ENCODE results near the gene CBLB.
A peak's percentile ranks its signal among the peaks of the same experiment; 100 is the strongest.

CBLB gene

DNA sequence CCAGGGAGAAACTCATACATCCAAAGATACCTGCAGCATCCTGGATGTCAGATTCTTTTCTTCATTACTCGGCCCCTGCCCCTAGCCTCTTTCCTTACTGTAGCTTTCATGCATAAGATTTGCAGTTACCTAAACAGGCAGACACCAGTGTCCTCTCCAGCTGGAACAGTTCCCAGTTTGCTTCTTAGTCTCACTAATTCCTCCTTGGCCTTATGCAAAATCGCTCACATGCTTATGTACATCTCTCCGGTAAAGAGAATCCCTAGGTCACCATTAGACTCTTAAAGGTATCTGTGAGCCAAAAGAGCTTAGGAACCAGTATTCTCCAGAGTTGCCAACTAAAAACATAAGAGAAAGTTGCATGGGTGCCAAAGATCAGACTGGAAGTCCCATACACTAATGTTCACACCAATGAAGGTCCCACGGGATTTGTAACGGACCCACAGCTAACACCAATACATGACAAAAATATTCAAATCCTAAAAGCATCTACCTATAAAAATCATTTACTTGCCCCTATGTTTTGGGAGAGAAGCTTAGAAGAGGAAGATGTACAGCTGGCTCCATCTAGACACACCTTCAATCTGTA lies 66.6 kb downstream of the CBLB start:
- ChIA-PET CTCF (no interaction called here), POLR2A (no interaction called here)
- no peaks in the 10 kb centered on the region for H3K27me3 ChIP-seq (replicated peaks in 2 of 5; ENCODE audit: control insufficient read depth in 4 of 5, insufficient read depth in 5 of 5, low read length in 4 of 5)
- DNase-seq = no peak
- no peaks in the 10 kb centered on the region for H3K9me3 ChIP-seq (ENCODE audit: control extremely low read depth in 1 of 5, control insufficient read depth in 4 of 5, insufficient read depth in 2 of 5, low read depth in 1 of 5, low read length in 4 of 5)
- H3K36me3 ChIP-seq (ENCODE audit: control insufficient read depth in 4 of 4, insufficient read depth in 4 of 4, low read length in 3 of 4) = no peaks in the 10 kb centered on the region
- H3K4me3 ChIP-seq (ENCODE audit: control insufficient read depth in 1 of 7, extremely low read depth in 1 of 7, insufficient read depth in 4 of 7, low read depth in 2 of 7, low read length in 6 of 7) = no peak overlapping the region
- 100% methylated on average over 3 of the region's 5 CpGs for WGBS (ENCODE audit: insufficient coverage)
- peaks cover 11 to 34% (median 18%) of the 10 kb centered on the region in 4 experiments for H3K4me1 ChIP-seq (ENCODE audit: control extremely low read depth in 1 of 4, control insufficient read depth in 4 of 4, insufficient read depth in 4 of 4, low read length in 3 of 4)
- H3K27ac ChIP-seq (ENCODE audit: insufficient read depth in 1 of 2, low read depth in 1 of 2, low read length in 2 of 2, poor library complexity in 1 of 2, severe bottlenecking in 2 of 2) = no peak overlapping the region

DNA sequence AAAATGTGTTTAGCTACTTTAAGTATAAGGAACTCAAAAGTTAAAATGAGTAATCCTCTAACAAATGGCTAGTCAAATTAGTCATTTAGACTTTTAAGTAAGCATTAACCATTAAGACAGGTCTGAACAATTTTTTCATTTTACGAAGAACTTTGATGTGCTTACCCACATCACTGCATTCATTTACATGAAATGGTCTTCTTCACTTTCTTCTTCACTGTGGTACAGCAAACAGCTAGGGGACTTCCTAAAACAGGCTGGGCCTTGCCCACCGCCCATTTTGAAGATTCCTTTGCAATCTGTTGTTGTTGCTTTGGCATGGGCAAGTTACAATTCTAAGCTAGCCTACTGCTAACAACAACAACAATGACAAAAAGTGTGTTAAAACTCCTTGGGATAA lies 67.4 kb downstream of the CBLB start:
- no peaks in the 10 kb centered on the region for H3K36me3 ChIP-seq (ENCODE audit: control insufficient read depth in 4 of 4, insufficient read depth in 4 of 4, low read length in 3 of 4)
- WGBS (ENCODE audit: insufficient coverage) = 91% methylated on average over 1 of the region's 2 CpGs
- CTCF ChIA-PET = no interaction called here
- no peaks in the 10 kb centered on the region for H3K27me3 ChIP-seq (replicated peaks in 2 of 5; ENCODE audit: control insufficient read depth in 4 of 5, insufficient read depth in 5 of 5, low read length in 4 of 5)
- H3K9me3 ChIP-seq (ENCODE audit: control extremely low read depth in 1 of 5, control insufficient read depth in 4 of 5, insufficient read depth in 2 of 5, low read depth in 1 of 5, low read length in 4 of 5) = no peaks in the 10 kb centered on the region
- no peak overlapping the region for H3K27ac ChIP-seq (ENCODE audit: insufficient read depth in 1 of 2, low read depth in 1 of 2, low read length in 2 of 2, poor library complexity in 1 of 2, severe bottlenecking in 2 of 2)
- no peak overlapping the region for H3K4me3 ChIP-seq (ENCODE audit: control insufficient read depth in 1 of 7, extremely low read depth in 1 of 7, insufficient read depth in 4 of 7, low read depth in 2 of 7, low read length in 6 of 7)
- no peak for DNase-seq
- POLR2A ChIA-PET = no interaction called here
- peaks cover 9 to 28% (median 16%) of the 10 kb centered on the region in 4 experiments for H3K4me1 ChIP-seq (ENCODE audit: control extremely low read depth in 1 of 4, control insufficient read depth in 4 of 4, insufficient read depth in 4 of 4, low read length in 3 of 4)

DNA sequence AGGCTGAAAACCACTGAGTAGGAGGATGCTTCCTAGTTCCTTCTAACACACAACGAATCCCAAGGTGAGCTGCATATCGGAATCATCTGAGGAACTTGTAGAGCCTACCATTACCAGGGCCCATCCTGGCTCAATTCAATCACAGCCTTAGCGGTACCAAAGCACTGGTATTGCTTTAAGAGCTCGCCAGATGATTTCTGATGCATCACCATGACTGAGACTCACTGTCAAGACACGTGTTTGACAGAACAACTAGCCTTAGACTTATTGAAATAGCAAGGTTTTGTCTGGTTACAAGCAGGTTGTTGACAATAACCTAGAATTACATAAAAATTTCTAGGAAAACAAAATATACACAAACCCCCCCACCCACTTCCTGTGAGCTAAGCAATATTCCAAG lies 68.5 kb downstream of the CBLB start:
- CTCF ChIA-PET = no interaction called here
- no peaks in the 10 kb centered on the region for H3K36me3 ChIP-seq (ENCODE audit: control insufficient read depth in 4 of 4, insufficient read depth in 4 of 4, low read length in 3 of 4)

DNA sequence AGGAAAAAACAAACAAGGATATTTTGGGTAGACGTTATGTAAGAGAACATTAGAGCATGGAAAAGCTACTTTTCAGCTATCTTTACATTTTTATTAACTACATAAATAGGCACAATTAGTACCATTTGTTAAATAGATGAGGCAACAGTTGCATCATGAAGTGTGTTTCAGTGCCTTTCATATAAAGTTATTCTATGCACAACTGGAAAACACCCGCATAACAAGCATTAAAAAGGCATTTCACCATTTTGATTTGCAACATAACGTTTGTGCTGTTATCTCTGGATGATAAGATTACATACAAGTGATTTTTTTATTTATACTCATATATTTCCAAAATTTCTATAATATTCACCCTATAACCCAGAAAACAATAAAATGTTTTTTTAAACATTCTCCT lies 69.5 kb downstream of the CBLB start:
- H3K36me3 ChIP-seq (ENCODE audit: control insufficient read depth in 4 of 4, insufficient read depth in 4 of 4, low read length in 3 of 4) = no peaks in the 10 kb centered on the region

More for the DNA sequence above, 68.5 kb downstream of the CBLB start:
- POLR2A ChIA-PET = no interaction called here
- WGBS (ENCODE audit: insufficient coverage) = 75% methylated on average over 4 of the region's 5 CpGs
- H3K9me3 ChIP-seq (ENCODE audit: control extremely low read depth in 1 of 5, control insufficient read depth in 4 of 5, insufficient read depth in 2 of 5, low read depth in 1 of 5, low read length in 4 of 5) = no peaks in the 10 kb centered on the region
- H3K27me3 ChIP-seq (replicated peaks in 2 of 5; ENCODE audit: control insufficient read depth in 4 of 5, insufficient read depth in 5 of 5, low read length in 4 of 5) = no peaks in the 10 kb centered on the region
- peaks cover 8 to 20% (median 13%) of the 10 kb centered on the region in 4 experiments for H3K4me1 ChIP-seq (ENCODE audit: control extremely low read depth in 1 of 4, control insufficient read depth in 4 of 4, insufficient read depth in 4 of 4, low read length in 3 of 4)
- no peak for DNase-seq
- no peak overlapping the region for H3K4me3 ChIP-seq (ENCODE audit: control insufficient read depth in 1 of 7, extremely low read depth in 1 of 7, insufficient read depth in 4 of 7, low read depth in 2 of 7, low read length in 6 of 7)
- H3K27ac ChIP-seq (ENCODE audit: insufficient read depth in 1 of 2, low read depth in 1 of 2, low read length in 2 of 2, poor library complexity in 1 of 2, severe bottlenecking in 2 of 2) = no peak overlapping the region

DNA sequence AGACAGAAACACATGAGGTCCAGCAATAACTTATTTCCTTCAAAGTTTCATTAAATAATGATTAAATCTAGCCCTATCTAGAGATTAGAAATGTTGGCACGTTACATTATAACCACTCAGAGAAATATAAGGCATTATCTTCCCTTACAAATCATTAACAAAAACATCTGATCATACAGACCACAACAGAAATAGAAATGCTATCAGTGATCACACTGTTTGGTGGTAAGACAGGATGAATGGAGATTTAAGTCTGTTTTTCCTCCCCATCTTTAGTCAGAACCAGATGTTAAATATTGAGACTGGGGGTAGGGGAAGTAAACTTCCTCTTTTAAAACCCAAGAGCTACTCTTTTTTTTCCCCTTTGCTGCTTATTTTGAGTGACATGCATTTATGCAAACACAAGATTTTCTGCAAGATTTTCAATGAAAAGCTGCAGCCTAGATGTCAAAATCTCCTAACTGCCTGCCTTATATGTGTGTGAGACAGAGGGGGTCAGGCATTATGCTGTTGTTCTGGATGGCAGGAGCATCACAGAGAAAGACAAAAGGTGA lies 70.4 kb downstream of the CBLB start:
- peaks cover 8 to 19% (median 13%) of the 10 kb centered on the region in 4 experiments for H3K4me1 ChIP-seq (ENCODE audit: control extremely low read depth in 1 of 4, control insufficient read depth in 4 of 4, insufficient read depth in 4 of 4, low read length in 3 of 4)
- H3K27ac ChIP-seq (ENCODE audit: insufficient read depth in 1 of 2, low read depth in 1 of 2, low read length in 2 of 2, poor library complexity in 1 of 2, severe bottlenecking in 2 of 2) = no peak overlapping the region
- DNase-seq = peak; percentile 57 to 97 (median 94)
- no peaks in the 10 kb centered on the region for H3K9me3 ChIP-seq (ENCODE audit: control extremely low read depth in 1 of 5, control insufficient read depth in 4 of 5, insufficient read depth in 2 of 5, low read depth in 1 of 5, low read length in 4 of 5)
- POLR2A ChIA-PET = interaction anchor here (0.6 kb wide), 1 partner anchor 51 kb away, joined by 3 read pairs; no protein-coding TSS in a partner anchor
- H3K27me3 ChIP-seq (replicated peaks in 2 of 5; ENCODE audit: control insufficient read depth in 4 of 5, insufficient read depth in 5 of 5, low read length in 4 of 5) = no peaks in the 10 kb centered on the region
- no peaks in the 10 kb centered on the region for H3K36me3 ChIP-seq (ENCODE audit: control insufficient read depth in 4 of 4, insufficient read depth in 4 of 4, low read length in 3 of 4)
- no CpG with 5 or more reads among the region's 1 CpG for WGBS (ENCODE audit: insufficient coverage)
- CTCF ChIA-PET = no interaction called here
- peak overlapping the region in 1 of 7 experiments; percentile 61 for H3K4me3 ChIP-seq (ENCODE audit: control insufficient read depth in 1 of 7, extremely low read depth in 1 of 7, insufficient read depth in 4 of 7, low read depth in 2 of 7, low read length in 6 of 7)

More for the DNA sequence above, 69.5 kb downstream of the CBLB start:
- no CpG with 5 or more reads among the region's 3 CpGs for WGBS (ENCODE audit: insufficient coverage)
- ChIA-PET POLR2A (no interaction called here), CTCF (no interaction called here)
- H3K9me3 ChIP-seq (ENCODE audit: control extremely low read depth in 1 of 5, control insufficient read depth in 4 of 5, insufficient read depth in 2 of 5, low read depth in 1 of 5, low read length in 4 of 5) = no peaks in the 10 kb centered on the region
- H3K4me1 ChIP-seq (ENCODE audit: control extremely low read depth in 1 of 4, control insufficient read depth in 4 of 4, insufficient read depth in 4 of 4, low read length in 3 of 4) = peaks cover 8 to 19% (median 13%) of the 10 kb centered on the region in 4 experiments
- peak in 1 of 3 donors; percentile 16 for DNase-seq
- H3K4me3 ChIP-seq (ENCODE audit: control insufficient read depth in 1 of 7, extremely low read depth in 1 of 7, insufficient read depth in 4 of 7, low read depth in 2 of 7, low read length in 6 of 7) = no peak overlapping the region
- no peak overlapping the region for H3K27ac ChIP-seq (ENCODE audit: insufficient read depth in 1 of 2, low read depth in 1 of 2, low read length in 2 of 2, poor library complexity in 1 of 2, severe bottlenecking in 2 of 2)
- no peaks in the 10 kb centered on the region for H3K27me3 ChIP-seq (replicated peaks in 2 of 5; ENCODE audit: control insufficient read depth in 4 of 5, insufficient read depth in 5 of 5, low read length in 4 of 5)

DNA sequence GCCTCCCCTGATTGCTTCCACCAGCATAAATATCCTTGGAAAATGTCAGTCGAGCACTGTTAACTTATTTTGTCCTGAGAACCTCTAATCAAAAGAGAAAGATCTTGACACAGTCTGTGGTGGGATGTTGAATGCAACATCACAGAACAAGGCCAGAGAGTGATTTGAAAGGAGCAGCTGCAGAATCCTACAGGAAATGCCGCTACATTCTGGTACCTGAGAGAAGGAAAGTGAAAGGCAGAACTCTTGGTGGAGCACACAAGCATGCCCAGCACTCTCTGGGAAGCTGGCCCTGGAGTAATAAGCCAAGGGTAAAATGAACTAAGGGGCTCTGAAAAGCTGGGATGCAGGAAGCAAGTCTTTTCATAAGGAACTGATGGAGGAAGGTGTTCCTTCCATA lies 75.8 kb downstream of the CBLB start:
- Histone ChIP-seq H3K9me3 (ENCODE audit: control extremely low read depth in 1 of 5, control insufficient read depth in 4 of 5, insufficient read depth in 2 of 5, low read depth in 1 of 5, low read length in 4 of 5) (no peaks in the 10 kb centered on the region), H3K36me3 (ENCODE audit: control insufficient read depth in 4 of 4, insufficient read depth in 4 of 4, low read length in 3 of 4) (no peaks in the 10 kb centered on the region), H3K27ac (ENCODE audit: insufficient read depth in 1 of 2, low read depth in 1 of 2, low read length in 2 of 2, poor library complexity in 1 of 2, severe bottlenecking in 2 of 2) (no peak overlapping the region), H3K4me1 (ENCODE audit: control extremely low read depth in 1 of 4, control insufficient read depth in 4 of 4, insufficient read depth in 4 of 4, low read length in 3 of 4) (peaks cover 2 to 6% (median 5%) of the 10 kb centered on the region in 4 experiments), H3K4me3 (ENCODE audit: control insufficient read depth in 1 of 7, extremely low read depth in 1 of 7, insufficient read depth in 4 of 7, low read depth in 2 of 7, low read length in 6 of 7) (no peak overlapping the region), H3K27me3 (replicated peaks in 2 of 5; ENCODE audit: control insufficient read depth in 4 of 5, insufficient read depth in 5 of 5, low read length in 4 of 5) (no peaks in the 10 kb centered on the region)
- ChIA-PET CTCF (no interaction called here), POLR2A (no interaction called here)
- 100% methylated on average over 2 of the region's 2 CpGs for WGBS (ENCODE audit: insufficient coverage)
- DNase-seq = no peak

DNA sequence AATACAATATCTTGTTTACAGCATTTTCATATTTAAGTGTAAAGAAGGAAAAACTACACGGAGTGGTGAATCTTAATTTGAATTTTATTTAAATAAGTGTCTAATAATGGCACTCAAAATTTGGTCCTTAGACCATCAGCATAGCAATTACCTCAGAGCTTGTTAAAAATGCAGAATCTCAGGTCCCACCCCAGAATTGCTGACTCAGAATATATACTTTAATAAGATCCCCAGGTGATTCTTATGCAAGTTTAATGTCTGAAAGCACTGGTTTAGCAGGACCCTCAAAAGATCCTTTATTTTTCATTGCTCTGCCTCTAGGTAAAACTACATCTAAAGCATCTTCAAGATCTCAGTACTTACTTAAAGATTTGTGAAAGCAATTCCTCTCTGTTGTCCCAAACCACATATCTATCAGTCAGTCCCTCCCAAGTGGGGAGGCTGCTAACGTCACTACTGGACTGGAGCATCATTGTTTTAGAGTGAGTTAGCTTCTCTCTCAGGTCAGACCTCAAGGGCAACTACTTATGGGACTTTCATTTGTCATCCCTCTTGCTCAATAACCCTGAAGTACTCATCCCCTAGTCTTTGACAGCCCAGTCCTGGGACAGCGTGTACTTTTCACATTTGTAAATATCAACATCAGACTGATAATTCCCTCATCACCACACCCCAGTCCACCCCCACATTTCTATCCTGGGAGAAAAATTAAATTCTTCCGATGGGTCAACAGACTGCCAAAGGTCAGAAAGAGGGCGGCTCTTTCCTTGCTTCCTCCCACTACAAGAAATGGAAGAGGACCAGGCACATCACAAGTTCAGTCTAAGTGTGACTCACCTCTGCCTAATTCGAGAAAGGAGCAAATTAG lies 76.7 kb downstream of the CBLB start:
- Histone ChIP-seq H3K9me3 (ENCODE audit: control extremely low read depth in 1 of 5, control insufficient read depth in 4 of 5, insufficient read depth in 2 of 5, low read depth in 1 of 5, low read length in 4 of 5) (no peaks in the 10 kb centered on the region), H3K36me3 (ENCODE audit: control insufficient read depth in 4 of 4, insufficient read depth in 4 of 4, low read length in 3 of 4) (no peaks in the 10 kb centered on the region), H3K27me3 (replicated peaks in 2 of 5; ENCODE audit: control insufficient read depth in 4 of 5, insufficient read depth in 5 of 5, low read length in 4 of 5) (no peaks in the 10 kb centered on the region), H3K4me3 (ENCODE audit: control insufficient read depth in 1 of 7, extremely low read depth in 1 of 7, insufficient read depth in 4 of 7, low read depth in 2 of 7, low read length in 6 of 7) (no peak overlapping the region), H3K27ac (ENCODE audit: insufficient read depth in 1 of 2, low read depth in 1 of 2, low read length in 2 of 2, poor library complexity in 1 of 2, severe bottlenecking in 2 of 2) (no peak overlapping the region), H3K4me1 (ENCODE audit: control extremely low read depth in 1 of 4, control insufficient read depth in 4 of 4, insufficient read depth in 4 of 4, low read length in 3 of 4) (peaks cover 0 to under 1% (median 0%) of the 10 kb centered on the region in 4 experiments)
- CTCF ChIA-PET = no interaction called here
- DNase-seq = no peak
- WGBS (ENCODE audit: insufficient coverage) = 100% methylated on average over 4 of the region's 6 CpGs
- POLR2A ChIA-PET = no interaction called here
